MM.1S (cell line): ENCODE measurements around the gene SEMA3C.

Experiments
- CTCF ChIP-seq: fragments of 300-600 bp; sonication (generic); IDR thresholded peaks from 2 replicates; pipeline ENCODE4 v1.5.1; 2016; ENCODE audit warnings: antibody characterized with exemption, low read length, mixed read lengths
- EZH2 ChIP-seq: fragments of 300-600 bp; sonication (generic); optimal IDR thresholded peaks from 2 replicates; pipeline ENCODE3; 2017; ENCODE audit warnings: low read depth, mild to moderate bottlenecking, antibody characterized with exemption, low read length, mixed read lengths
- EZH2phosphoT487 ChIP-seq: fragments of 300-600 bp; sonication (generic); IDR thresholded peaks from 2 replicates; pipeline ENCODE4 v1.6.1; 2018; ENCODE audit warnings: antibody characterized with exemption, low read length

DNA sequence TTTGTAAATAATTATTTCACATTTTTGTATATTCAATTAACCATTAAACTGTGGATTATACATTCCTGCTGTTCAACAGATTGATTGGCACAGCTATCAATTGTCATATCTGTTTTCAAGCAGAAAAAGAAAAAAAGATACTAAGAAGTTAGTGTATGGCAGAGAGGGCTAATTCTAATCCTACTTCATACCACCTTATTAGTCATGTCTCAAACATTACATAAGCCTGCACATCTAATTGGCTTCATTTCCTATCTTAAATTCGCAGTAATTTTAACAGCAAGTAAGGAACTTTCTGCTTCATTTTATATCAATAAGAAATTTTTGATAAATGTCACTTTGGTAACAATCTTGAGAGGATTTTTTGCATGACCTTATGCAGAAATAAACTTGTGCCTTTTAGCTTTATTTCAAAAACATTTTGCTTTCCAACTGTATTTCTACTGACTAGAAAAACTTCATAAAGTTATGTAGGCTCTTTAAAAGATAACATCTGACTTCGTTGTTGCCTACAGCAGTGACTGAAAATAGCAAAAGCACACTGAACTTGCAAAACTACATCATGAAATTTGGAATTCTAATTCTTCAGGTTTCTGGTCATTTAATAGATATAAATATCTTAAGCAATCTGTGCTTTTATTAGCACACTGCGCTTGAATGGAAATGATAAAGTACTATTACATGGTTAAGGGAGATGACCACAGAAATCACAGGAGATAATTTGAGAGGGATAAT lies 111.5 kb downstream of the SEMA3C start:
- no peak for TF ChIP-seq EZH2
- no peak for TF ChIP-seq CTCF
- no peak for TF ChIP-seq EZH2phosphoT487
